ENCODE measurements around the gene RPS26.
"Not testable (repeated sequence)": the region's sequence is repeated elsewhere in the genome, so short reads cannot be mapped to it uniquely, and the experiment has no call there.

RPS26 gene

DNA sequence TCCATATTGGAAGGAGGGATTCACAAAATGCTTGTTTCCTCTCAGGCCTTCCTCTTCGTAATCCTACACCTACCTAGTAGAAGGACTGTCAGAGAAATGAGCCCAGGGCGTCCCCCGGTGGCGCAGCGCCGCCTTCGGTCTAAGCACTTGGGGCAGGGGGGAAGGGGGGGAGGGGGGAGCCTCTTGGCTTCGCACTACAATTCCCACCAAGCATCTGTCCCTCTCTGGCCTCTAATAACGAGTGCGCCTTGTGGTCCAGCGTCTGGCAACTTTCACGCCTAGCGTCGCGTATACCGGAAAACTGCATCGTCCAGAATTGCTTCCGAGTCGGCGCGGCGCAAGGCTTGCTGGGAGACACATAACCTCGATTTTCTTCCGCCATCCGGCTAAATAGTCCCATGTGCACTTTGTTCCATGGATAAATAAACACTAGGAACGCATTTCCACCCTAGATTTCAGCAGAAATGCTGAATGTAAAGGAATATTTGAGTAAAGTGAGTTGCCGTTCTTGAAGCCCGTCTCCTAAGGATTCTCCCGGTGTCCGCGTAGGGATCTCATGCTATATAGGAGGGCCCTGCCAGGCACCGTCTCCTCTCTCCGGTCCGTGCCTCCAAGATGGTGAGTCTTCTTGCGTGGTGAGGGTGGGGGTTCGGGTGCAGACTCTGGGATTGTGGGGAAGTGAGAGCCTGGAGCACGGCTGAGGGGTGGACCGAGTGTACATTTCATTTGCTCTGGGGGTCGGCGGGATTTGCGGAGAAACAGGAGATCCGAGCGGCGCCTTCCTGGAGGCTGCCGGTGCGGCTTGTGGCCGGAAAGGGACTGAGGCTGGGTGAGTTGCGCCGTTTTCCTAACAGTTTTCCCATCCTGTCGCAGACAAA lies at the start of gene RPS26:
TSS of gene RPS26 (plus strand) at position 367 of the 878 bp plus-strand sequence. CDS start at position 616, 249 bp downstream.
- DNase-seq (ENCODE audit: low read depth, low spot score) = peak; percentile 75

DNA sequence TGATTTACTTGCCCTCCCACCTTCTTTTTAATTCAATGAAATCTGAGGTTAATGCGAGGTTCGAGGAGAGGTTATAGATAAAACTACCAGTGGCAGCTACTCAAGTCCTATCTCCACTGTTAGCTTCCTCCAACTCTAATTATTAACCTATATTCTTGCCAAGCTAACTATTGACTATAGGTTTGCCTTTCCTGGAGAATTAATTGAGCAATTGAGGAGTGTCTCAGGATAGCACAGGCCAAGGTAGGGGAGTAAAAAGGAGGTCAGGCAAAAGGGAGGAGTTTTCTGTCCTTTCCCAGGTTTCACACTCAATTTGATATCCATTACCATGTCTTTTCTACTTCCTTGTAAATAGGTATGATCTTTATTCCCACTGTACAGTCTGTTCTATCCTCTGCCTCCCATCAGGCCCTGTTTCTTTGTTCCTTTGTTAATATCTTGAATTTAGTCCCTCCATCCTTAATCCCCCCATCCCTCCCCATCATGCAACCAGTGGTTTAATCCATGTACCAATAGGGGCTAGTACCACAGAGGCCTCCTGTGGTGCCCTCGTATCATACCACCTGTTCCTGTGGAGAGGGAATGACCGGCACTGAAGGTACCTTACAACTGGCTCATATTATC lies 48.4 kb upstream of the RPS26 start:
- no peak for DNase-seq (ENCODE audit: low read depth, low spot score)

DNA sequence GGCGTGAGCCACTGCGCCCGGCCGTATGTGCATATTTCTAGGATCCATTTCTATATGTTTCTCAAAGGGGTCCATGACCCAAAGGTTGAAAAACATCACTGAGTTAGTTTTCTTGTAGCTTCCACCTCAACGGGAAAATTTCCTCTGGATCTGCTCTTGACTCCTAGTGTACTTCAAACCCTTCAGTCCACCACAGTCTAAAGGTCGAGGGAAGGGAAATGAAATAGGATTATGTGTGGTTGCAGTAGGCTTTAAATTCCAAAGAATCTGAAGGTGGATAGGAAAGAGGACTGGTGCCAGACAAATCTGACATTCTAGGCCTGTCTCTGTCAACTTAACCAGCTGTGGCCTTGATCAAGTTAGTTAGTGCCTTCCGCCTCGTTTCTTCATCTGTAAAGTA lies 46.4 kb upstream of the RPS26 start:
- no peak for DNase-seq (ENCODE audit: low read depth, low spot score)

DNA sequence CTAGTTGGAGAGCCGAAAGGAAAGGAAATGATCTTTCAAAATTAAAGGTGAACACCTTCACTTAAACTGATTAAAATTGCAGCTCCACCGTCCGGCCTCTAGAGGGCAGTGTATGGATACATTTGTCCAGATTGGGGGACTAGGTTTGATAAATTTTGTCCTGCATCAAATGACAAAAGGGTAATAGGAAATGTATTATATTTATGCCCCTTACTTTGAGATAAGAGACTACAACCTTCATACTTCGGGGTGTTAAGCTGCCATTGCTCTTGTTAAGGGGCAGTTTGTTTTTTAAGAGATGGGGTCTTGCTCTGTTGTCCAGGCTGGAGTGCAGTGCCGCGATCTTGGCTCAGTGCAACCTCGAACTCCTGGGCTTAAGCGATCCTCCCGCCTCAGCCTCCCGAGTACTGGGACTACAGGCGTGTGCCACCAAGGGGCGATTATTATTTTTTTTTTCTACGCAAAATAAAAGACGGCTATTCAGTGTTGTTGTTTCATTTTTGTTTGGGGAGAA lies 45.5 kb upstream of the RPS26 start:
- DNase-seq (ENCODE audit: low read depth, low spot score) = peak; percentile 51

DNA sequence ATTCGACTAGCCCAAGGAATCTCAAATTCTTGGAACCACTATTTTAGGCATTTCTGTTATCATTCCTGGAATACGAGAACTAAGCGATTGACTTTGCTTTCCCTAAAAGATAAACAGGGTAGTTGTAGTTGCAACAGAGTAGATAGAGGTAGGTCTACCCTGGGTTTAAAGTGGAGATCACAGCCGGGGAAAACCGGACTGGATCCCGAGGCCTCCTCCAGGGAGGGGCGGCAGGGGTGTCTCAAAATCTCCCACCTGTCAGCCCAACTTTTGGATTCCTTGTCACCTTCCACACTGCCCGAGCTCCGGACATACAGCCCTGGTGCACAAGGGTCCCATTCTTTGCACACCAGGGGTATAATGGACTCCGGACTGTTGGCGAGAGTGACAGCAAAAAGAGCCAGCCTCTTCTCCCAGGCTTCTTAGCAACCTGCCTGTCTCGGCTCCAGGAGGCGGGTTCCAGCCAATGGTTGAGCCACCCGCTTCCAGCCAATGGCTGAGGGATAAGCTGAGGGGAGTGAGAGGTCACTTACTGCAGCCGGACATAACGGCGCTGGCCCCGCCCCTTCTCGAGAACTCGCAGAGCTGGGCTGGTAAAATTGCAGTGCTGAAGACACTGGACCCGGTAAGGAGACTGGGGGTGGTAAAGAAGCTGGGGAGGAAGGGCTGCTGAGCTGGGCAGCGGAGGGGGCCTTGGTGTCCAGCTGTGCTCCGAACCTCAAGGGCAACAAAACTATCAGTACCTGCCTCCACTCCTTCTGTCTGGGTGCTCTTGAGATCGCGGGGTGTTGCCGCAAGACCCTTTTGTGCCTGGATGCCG lies 44.8 kb upstream of the RPS26 start, which contains the start of gene SUOX:
TSS of gene SUOX (plus strand) at position 562 of the 820 bp plus-strand sequence. CDS start 4,946 bp downstream, outside the sequence.
- DNase-seq (ENCODE audit: low read depth, low spot score) = no peak

- DNase-seq (ENCODE audit: low read depth, low spot score) = no peak
These were observed 44.2 kb upstream of the RPS26 start for GRCh38 chr12:55997535-55997859.

GRCh38 chr12:55999522-55999921 lies 42.2 kb upstream of the RPS26 start:
- DNase-seq (ENCODE audit: low read depth, low spot score) = not testable (repeated sequence)

- not testable (repeated sequence) for DNase-seq (ENCODE audit: low read depth, low spot score)
These were observed 41.6 kb upstream of the RPS26 start for GRCh38 chr12:55999999-56000540.

DNA sequence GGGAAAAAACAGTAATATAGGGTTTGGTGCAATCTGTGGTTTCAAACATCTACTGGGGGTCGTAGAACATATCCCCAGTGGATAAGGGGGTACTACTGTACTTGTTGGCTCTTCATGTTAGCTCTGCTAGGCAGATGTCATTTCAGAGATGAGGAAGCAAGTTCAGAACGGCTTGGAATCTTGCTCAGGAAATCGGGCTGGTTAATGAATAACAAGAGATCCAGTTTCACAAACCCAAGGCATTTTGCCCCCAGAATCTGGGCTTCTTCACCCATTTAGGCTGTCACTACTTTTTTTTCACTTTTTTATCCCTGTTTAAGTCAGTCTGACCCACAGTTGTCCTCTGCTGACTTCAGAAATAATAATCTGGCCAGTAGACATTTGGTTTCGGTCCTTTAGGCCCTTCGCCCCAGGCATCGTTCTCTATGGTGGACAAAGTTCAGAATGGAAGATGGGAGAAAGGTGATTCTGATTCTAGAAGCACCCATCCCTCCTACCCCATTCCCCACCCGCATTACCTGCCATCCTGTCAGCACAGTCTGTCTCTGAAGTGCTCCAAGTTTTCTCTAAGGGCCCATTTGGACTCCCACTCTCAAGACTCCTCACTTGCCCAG lies 40.1 kb upstream of the RPS26 start:
- no peak for DNase-seq (ENCODE audit: low read depth, low spot score)

- DNase-seq (ENCODE audit: low read depth, low spot score) = not testable (repeated sequence)
These were observed 38.3 kb upstream of the RPS26 start for GRCh38 chr12:56003376-56003775.

- no peak for DNase-seq (ENCODE audit: low read depth, low spot score)
These were observed 37.5 kb upstream of the RPS26 start for GRCh38 chr12:56004211-56004610.

GRCh38 chr12:56007564-56008559 lies 33.9 kb upstream of the RPS26 start:
- DNase-seq (ENCODE audit: low read depth, low spot score) = peak; percentile 32

GRCh38 chr12:56010111-56010570 lies 31.6 kb upstream of the RPS26 start:
- no peak for DNase-seq (ENCODE audit: low read depth, low spot score)

DNA sequence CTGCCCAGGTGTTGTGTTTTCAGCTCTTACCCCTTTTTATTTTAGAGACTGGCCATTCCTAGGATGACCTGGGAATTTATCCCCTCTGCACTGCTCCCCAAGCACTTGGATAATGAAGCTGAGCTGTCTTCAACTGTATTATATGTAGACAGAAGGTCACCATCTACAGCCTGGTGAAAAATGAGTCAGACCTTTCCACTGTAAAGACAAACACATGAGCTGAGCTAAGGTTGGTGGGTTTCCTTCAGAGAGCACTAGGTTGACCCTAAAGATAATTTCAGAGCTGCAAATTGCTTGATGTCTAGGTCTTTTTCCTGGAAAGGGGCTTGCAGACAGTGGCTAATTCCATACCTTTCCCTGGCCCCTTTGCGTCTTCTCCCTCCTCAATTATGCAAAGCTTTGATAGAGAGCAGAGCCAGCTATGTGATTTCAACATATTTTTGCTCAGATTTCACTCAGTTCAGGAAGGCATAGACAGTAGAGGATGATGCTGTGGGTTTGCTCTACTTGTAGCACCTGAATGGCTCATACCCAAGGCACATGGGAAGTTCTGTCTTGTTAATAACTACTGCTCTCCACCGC lies 30.1 kb upstream of the RPS26 start:
- no peak for DNase-seq (ENCODE audit: low read depth, low spot score)

DNA sequence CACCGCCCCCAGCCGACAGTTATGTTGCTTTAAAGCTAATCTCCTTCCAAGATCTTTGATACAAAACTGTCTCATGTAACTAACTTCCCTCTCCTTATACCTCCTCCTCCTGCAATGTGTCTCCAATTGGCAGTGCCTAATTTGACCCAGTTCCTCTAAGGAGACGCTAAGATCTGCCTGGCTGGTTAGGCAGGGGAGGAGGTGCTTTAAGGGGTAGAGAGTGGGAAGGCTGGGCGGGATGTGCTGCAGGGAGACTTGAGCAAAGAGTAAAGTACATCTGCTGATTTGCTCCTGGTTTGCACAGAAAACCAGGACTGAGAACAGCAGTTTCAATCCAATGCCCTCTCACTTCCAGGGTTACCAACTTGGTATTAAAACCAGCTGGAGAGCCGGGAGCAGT lies 28.2 kb upstream of the RPS26 start:
- no peak for DNase-seq (ENCODE audit: low read depth, low spot score)

DNA sequence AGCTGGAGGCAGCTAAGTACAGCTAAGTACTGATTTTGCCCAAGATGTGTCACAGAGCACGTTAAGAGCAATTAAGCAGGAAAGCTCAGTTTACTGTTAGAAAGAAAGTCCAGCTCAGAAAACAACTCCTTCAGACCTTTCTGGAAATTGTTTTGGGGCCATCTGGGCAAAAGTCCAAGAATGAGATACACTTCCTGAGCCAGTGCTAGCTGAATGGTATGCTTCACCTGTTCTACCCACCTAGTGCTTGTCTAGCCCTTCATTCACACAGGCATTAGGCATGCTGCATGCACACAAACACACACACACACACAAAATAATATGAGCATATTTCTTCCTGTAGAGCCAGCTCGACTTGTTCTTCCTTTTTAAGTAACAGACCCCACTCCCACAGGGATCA lies 27.5 kb upstream of the RPS26 start:
- DNase-seq (ENCODE audit: low read depth, low spot score) = no peak

GRCh38 chr12:56017181-56017580 lies 24.5 kb upstream of the RPS26 start:
- no peak for DNase-seq (ENCODE audit: low read depth, low spot score)

DNA sequence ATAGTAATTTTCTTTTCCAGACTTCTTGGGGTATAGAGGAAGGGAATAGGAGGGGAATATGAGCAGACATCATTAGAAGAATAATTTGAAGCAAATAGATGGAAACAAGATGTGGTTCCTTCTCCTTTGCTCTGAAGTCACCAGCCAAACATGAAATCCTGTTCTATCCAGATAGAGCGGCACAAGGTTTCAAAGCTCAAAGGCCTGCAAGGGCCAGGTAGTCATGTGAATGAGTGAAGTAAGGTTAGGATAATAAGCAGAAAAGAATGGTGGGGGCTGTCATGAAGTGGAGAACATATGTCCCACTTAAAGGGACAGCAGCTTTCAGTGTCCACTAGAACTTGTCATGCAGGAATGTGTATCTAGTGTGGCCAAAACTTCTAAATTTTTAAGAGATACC lies 23.4 kb upstream of the RPS26 start:
- no peak for DNase-seq (ENCODE audit: low read depth, low spot score)

DNA sequence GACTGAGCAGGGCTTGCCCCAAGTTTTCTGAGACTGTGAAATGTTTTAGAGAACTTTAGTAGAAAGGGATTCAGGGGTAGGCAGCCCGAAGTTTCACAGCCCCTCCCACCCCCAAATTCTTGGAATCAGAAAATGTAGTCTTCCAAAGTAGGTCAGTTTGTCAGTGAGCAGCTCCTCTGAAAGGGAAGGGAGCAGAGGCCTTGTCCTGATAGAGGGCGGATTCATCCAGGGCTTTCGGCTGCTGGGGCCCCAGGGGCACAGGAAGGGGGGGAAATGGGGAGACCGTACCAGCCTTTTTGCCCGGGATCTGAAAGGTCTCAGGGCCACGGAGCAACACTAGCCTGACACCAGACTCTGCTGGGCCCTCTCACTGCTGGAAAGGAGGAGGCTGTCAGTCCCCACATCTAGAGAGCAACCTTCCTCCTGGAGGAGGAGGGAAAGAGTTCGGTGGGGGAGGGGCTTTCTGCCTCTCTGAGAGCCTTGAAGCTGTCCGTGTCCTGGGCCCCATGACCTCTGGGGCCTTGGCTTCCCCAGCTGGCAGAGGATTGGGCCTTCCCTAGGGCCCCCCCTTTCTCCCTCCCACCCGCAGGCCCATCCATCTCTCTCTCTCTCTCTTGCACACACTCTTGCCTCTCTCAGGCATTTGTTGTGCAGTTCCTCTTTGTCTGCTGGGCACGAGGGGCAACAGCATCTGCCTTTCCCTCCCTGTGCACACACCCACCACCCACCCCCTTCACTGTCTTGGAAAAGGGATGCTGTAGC lies 21.1 kb upstream of the RPS26 start, which contains the start of gene IKZF4:
TSS of gene IKZF4 (plus strand) at position 621 of the 762 bp plus-strand sequence. CDS start 451 bp downstream, outside the sequence.
- no peak for DNase-seq (ENCODE audit: low read depth, low spot score)

Data from activated naive CD8-positive, alpha-beta T cell treated with anti-CD3 and anti-CD28 coated beads, Interleukin-2, amount 50 U/mL, for 16 hours (primary cell).